ENCODE data around the gene NMNAT2.
A peak's percentile ranks its signal among the peaks of the same experiment; 100 is the strongest.

Gene NMNAT2

DNA sequence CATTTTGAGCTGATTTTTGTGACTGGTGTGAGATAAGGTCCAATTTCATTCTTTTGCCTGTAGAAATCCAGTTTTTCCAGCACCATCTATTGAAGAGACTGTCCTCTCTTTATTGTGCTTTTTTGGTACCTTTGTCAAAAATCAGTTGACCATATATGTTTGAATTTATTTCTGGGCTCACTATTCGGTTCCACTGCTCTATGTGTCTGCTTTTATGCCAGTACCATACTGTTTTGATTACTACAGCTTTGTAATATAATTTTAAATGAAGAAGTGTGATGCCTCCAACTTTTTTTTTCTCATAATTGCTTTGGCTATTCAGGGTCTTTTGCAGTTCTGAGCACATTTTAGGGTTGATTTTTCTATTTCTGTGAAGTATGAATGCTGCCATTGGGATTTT is 163.1 kb downstream of the NMNAT2 start:
- TF ChIP-seq ARNTL (CRISPR knock-in tag; IDR thresholded peaks at IDR 0.05; ENCODE audit: borderline replicate concordance, low read depth): 0 out of 2 replicates have a peak, but pooled peaks have one; percentile 40
- no peak for TF ChIP-seq SNAI2 (CRISPR knock-in tag; IDR thresholded peaks at IDR 0.05)
- ATAC-seq: no peak

DNA sequence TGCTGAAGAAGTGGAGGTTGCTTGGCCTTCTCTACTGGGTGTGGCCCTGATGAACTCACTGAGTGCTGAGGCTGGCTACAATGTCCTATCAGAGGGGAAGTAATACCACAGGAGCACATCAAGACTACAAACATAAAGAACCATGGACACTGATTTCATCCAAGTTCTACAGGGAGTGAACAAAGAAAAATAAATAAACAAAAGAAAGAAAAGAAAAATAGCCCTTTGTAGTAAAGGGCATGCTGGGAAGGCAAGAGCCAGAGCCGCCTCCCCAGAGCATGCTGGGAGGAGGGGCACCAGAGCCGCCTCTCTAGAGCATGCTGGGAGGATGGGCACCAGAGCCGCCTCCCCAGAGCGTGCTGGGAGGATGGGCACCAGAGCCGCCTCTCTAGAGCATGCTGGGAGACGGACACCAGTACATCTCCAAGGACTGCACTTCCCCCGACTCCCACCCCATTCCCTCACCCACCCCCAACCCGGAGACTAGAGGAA is 166.2 kb downstream of the NMNAT2 start:
- no peak for ATAC-seq
- no peak for TF ChIP-seq ZNF565 (CRISPR knock-in tag; conservative IDR thresholded peaks at IDR 0.05; ENCODE audit: low read depth)
- TF ChIP-seq, protein P1, sequence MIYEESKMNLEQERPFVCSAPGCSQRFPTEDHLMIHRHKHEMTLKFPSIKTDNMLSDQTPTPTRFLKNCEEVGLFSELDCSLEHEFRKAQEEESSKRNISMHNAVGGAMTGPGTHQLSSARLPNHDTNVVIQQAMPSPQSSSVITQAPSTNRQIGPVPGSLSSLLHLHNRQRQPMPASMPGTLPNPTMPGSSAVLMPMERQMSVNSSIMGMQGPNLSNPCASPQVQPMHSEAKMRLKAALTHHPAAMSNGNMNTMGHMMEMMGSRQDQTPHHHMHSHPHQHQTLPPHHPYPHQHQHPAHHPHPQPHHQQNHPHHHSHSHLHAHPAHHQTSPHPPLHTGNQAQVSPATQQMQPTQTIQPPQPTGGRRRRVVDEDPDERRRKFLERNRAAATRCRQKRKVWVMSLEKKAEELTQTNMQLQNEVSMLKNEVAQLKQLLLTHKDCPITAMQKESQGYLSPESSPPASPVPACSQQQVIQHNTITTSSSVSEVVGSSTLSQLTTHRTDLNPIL (CRISPR knock-in tag; IDR thresholded peaks at IDR 0.05; ENCODE audit: low read depth): no peak
- TF ChIP-seq CSDC2 (CRISPR knock-in tag; IDR thresholded peaks at IDR 0.05): no peak
- TF ChIP-seq ZNF70 (CRISPR knock-in tag; IDR thresholded peaks at IDR 0.05): no peak
- TF ChIP-seq TCF4 (CRISPR knock-in tag; IDR thresholded peaks at IDR 0.05; ENCODE audit: borderline replicate concordance): no peak
- TF ChIP-seq, protein P2, sequence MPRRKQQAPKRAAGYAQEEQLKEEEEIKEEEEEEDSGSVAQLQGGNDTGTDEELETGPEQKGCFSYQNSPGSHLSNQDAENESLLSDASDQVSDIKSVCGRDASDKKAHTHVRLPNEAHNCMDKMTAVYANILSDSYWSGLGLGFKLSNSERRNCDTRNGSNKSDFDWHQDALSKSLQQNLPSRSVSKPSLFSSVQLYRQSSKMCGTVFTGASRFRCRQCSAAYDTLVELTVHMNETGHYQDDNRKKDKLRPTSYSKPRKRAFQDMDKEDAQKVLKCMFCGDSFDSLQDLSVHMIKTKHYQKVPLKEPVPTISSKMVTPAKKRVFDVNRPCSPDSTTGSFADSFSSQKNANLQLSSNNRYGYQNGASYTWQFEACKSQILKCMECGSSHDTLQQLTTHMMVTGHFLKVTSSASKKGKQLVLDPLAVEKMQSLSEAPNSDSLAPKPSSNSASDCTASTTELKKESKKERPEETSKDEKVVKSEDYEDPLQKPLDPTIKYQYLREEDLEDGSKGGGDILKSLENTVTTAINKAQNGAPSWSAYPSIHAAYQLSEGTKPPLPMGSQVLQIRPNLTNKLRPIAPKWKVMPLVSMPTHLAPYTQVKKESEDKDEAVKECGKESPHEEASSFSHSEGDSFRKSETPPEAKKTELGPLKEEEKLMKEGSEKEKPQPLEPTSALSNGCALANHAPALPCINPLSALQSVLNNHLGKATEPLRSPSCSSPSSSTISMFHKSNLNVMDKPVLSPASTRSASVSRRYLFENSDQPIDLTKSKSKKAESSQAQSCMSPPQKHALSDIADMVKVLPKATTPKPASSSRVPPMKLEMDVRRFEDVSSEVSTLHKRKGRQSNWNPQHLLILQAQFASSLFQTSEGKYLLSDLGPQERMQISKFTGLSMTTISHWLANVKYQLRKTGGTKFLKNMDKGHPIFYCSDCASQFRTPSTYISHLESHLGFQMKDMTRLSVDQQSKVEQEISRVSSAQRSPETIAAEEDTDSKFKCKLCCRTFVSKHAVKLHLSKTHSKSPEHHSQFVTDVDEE (CRISPR knock-in tag; IDR thresholded peaks at IDR 0.05): no peak
- no peak for TF ChIP-seq ZFP30 (CRISPR knock-in tag; IDR thresholded peaks at IDR 0.05)
- TF ChIP-seq ZC3H10 (CRISPR knock-in tag; IDR thresholded peaks at IDR 0.05): no peak
- no peak for TF ChIP-seq ISL1 (CRISPR knock-in tag; IDR thresholded peaks at IDR 0.05)
- TF ChIP-seq TOX (CRISPR knock-in tag; IDR thresholded peaks at IDR 0.05; ENCODE audit: borderline replicate concordance): no peak
- TF ChIP-seq SNAI2 (CRISPR knock-in tag; IDR thresholded peaks at IDR 0.05): no peak
- no peak for TF ChIP-seq BACH2 (CRISPR knock-in tag; IDR thresholded peaks at IDR 0.05; ENCODE audit: borderline replicate concordance)
- TF ChIP-seq ARNTL (CRISPR knock-in tag; IDR thresholded peaks at IDR 0.05; ENCODE audit: borderline replicate concordance, low read depth): no peak
- TF ChIP-seq, protein P3, sequence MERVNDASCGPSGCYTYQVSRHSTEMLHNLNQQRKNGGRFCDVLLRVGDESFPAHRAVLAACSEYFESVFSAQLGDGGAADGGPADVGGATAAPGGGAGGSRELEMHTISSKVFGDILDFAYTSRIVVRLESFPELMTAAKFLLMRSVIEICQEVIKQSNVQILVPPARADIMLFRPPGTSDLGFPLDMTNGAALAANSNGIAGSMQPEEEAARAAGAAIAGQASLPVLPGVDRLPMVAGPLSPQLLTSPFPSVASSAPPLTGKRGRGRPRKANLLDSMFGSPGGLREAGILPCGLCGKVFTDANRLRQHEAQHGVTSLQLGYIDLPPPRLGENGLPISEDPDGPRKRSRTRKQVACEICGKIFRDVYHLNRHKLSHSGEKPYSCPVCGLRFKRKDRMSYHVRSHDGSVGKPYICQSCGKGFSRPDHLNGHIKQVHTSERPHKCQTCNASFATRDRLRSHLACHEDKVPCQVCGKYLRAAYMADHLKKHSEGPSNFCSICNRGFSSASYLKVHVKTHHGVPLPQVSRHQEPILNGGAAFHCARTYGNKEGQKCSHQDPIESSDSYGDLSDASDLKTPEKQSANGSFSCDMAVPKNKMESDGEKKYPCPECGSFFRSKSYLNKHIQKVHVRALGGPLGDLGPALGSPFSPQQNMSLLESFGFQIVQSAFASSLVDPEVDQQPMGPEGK (CRISPR knock-in tag; IDR thresholded peaks at IDR 0.05; ENCODE audit: borderline replicate concordance): no peak
- TF ChIP-seq, protein P4, sequence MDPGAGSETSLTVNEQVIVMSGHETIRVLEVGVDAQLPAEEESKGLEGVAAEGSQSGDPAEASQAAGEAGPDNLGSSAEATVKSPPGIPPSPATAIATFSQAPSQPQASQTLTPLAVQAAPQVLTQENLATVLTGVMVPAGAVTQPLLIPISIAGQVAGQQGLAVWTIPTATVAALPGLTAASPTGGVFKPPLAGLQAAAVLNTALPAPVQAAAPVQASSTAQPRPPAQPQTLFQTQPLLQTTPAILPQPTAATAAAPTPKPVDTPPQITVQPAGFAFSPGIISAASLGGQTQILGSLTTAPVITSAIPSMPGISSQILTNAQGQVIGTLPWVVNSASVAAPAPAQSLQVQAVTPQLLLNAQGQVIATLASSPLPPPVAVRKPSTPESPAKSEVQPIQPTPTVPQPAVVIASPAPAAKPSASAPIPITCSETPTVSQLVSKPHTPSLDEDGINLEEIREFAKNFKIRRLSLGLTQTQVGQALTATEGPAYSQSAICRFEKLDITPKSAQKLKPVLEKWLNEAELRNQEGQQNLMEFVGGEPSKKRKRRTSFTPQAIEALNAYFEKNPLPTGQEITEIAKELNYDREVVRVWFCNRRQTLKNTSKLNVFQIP (CRISPR knock-in tag; IDR thresholded peaks at IDR 0.05; ENCODE audit: borderline replicate concordance, low read depth): no peak
- TF ChIP-seq ZFP3 (CRISPR knock-in tag; IDR thresholded peaks at IDR 0.05): no peak

DNA sequence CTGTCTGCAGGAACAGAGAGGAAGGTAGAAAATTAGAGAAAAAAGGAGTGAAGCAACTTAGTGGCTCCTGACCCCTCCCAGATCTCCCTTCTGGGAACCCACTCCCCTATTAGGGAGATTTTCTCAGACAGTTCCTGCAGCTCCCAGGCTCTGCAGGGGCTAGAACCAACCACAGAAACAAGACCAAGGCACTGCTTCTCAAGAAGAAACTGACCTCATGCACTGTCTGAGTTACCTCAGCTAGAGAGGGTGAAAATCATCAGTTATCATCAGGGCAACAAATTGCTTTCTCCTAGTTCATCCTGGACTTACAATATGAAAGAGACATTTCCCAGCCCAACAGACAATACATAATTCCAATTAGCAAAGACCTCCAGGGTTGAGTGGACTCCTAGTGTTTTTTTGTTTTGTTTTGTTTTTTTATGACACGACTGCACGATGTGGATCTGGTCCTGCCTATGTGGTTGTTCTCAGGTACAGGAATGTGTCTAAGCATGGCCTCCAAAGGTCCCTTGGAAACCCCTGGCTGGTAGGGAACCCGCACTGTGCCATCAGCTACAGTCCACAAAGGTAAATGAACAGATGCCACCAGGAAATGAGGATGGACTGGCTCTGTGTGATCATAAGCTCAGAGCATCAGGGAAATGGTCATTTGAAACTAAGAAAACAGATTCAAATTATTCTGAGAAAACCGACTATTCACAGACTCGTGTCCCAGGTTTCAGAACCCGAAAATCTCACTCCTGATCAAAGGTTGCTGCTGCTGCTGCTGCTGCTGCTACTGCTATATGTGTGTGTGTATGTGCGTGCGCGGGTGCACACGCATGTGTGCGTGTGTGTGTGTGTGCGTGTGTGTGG is 166.8 kb downstream of the NMNAT2 start:
- ATAC-seq: no peak
- TF ChIP-seq TOX (CRISPR knock-in tag; IDR thresholded peaks at IDR 0.05; ENCODE audit: borderline replicate concordance): no peak
- TF ChIP-seq ISL1 (CRISPR knock-in tag; IDR thresholded peaks at IDR 0.05): no peak
- TF ChIP-seq, protein P4 (CRISPR knock-in tag; IDR thresholded peaks at IDR 0.05; ENCODE audit: borderline replicate concordance, low read depth): no peak

Measured in SK-N-SH treated with all-trans-retinoic acid at 6 μM for 48 hours (cell line).